ENCODE measurements around the gene PHLPP1.

GRCh38 chr18:62898359-62898758 lies 183.0 kb downstream of the PHLPP1 start:
- TF ChIP-seq CTCF (IDR thresholded peaks at IDR 0.05), result no peak
- TF ChIP-seq ZFX (IDR thresholded peaks at IDR 0.05; ENCODE audit: borderline replicate concordance), result no peak

All from 22Rv1 (cell line).